ENCODE measurements around the gene RAB25.

GRCh38 chr1:156119503-156120209, 58.7 kb downstream of the RAB25 start:
- no peak for TF ChIP-seq EZH2phosphoT487 (IDR thresholded peaks at IDR 0.05; ENCODE audit: borderline replicate concordance, low read depth, low read length)
- TF ChIP-seq CTCF (conservative IDR thresholded peaks at IDR 0.05; ENCODE audit: low read length) = no peak
